Measurements from ENCODE around the gene PNISR.

Gene PNISR

GRCh38 chr6:99407076-99407475 is 18.0 kb downstream of the PNISR start:
- DNase-seq, result no peak

GRCh38 chr6:99402448-99402847 is 22.7 kb downstream of the PNISR start:
- DNase-seq, result no peak

DNA sequence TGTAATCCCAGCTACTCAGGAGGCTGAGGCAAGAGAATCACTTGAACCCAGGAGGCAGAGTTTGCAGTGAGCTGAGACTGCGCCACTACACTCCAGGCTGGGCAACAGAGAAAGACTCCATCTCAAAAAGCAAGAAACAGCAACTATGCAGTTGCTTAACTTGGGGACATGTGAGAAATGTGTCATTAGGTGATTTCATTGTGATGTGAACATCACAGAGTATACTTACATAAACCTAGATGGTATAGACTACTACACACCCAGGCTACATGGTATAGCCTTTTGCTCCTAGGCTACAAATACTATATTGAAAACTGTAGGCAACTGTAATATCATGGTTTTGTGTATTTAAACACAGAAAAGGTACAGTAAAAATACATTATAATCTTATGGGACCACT is 27.8 kb downstream of the PNISR start:
- no peak for DNase-seq

DNA sequence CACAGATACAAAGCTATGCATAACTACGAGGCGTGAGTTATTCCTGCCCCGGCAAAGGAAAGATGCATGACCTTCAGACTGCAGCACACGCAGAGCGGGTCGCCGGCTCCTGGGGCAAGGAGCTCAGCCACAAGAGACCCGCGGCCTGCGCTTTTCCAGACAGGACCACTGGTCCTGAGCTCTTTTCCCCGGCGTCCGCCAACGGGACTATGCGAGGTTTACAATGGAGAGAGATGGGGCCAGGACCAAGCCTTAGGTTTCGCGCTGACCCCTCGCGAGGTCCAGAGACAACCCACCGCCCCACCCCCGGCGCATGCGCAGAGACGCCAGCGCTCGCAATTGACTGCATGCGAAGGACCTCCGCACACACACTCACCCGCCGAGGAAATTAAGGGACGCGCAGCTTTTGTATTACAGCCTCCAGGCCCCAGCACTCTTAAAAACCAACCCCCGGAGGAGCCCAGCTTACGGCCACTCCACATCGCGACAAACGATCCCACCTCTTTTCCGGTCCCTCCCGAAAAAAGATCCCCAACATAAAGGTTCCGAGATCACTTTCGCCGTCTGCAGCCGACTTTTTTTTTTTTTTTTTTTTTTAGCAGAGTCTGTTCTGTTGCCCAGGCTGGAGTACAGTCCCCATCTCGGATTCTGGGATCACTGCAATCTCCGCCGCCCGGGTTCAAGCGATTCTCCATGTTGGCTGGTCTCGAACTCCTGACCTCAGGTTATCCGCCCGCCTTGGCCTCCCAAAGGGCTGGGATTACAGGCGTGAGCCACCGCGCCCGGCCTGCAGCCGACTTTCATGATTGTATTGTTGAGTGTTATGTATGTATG is 31.2 kb downstream of the PNISR start, which contains the start of gene COQ3:
Gene COQ3, minus strand, starts transcription at position 498 of the 834 bp plus-strand sequence. Its CDS starts 16 bp downstream, at position 482.
- DNase-seq, result no peak

DNA sequence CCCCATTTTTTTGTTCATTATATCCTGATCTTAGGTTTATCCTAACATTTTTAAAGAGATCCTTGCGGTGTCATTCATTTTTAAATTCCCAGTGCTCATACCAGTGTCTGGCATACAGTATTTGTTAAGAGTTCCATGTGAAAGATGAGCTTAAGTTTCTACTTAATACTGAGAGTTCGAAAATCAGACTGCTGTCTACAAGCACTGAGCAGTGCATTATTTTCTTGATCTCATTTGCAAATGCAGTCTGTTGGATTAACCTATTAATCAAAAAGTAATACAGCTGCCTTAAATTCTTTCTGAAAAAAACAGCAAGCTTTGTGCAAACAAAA is 31.8 kb downstream of the PNISR start:
- DNase-seq, result no peak

- DNase-seq, result no peak
Measured at GRCh38 chr6:99390896-99391295, 34.2 kb downstream of the PNISR start.

GRCh38 chr6:99384507-99384906 is 40.6 kb downstream of the PNISR start:
- no peak for DNase-seq

GRCh38 chr6:99378636-99379035 is 46.5 kb downstream of the PNISR start:
- no peak for DNase-seq

DNA sequence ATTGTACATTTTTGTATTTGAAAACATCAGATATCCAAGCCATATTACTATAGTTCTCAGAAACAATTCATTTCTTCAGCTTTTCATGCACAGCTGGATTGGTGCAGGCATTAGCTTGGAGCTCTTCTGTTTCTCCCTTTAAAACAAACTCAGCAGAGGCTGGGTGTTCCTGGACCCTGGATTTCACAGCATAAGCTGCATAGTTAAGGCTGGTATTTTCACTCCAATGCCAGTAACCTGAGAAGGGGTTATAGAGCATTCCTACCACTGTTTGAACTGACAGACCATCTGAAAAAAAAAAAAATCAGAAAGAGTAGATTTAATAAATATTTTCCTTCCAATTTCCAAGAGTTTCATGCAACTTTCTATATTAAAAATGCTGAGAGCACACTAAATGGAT is 55.6 kb downstream of the PNISR start:
- no peak for DNase-seq

- no peak for DNase-seq
Measured at GRCh38 chr6:99366852-99367251, 58.3 kb downstream of the PNISR start.

DNA sequence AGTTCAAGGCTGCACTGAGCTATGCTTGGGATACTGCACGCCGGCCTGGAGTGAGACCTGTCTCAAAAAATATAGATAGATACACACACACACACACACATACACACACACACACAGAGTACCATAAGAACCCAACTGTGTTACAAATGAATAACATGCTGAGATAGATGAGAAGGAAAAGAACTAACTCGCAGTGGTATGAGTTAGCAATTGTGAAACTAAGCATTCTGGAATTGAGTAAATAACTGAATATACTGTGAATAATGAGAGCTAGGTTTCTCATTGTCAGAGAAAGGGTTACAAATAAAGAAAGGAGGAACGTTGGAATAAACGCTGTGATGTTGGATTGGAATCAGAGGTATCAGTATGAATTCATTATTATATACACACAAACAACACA is 61.1 kb downstream of the PNISR start:
- no peak for DNase-seq

- DNase-seq, result no peak
Measured at GRCh38 chr6:99362678-99363268, 62.3 kb downstream of the PNISR start.

DNA sequence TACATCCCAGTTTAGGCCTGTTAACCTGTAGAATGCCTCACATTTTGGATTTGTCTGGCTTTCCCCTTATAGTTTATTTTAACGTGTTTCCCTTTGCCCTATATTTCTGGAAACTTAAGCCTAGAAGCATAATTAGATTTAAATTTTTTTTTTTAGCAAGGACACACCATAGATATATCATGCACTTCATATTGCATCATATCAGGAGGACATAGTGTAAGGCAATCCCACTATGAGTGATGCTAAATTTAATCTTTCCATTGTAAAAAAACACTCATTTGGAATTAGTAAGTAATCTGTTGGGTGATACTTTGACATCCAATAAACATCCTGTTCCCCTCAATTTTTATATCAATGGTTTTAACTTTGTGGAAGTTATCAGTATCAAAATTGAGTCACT is 65.3 kb downstream of the PNISR start:
- no peak for DNase-seq

DNA sequence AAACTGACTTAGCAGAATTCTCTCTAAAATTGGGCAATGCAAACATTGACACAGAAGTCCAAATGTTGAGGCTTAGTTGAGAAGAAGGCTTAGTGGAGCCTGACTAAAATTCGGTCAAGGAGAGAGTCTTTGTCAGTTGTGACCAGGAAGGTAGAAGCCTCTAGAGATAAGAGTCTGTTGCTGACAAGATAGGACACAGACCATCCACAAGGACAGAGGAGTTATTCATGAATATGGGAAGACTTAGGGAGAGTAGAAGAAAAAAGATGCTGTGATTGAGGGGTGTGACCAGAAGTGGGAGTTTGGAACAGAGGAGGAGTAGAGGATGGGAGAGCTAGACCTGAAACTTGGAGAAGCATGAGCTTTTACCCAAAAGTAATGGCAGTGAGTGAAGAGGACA is 68.5 kb downstream of the PNISR start:
- no peak for DNase-seq

GRCh38 chr6:99354983-99355382 is 70.1 kb downstream of the PNISR start:
- no peak for DNase-seq

GRCh38 chr6:99353126-99353525 is 72.0 kb downstream of the PNISR start:
- DNase-seq, result no peak

DNA sequence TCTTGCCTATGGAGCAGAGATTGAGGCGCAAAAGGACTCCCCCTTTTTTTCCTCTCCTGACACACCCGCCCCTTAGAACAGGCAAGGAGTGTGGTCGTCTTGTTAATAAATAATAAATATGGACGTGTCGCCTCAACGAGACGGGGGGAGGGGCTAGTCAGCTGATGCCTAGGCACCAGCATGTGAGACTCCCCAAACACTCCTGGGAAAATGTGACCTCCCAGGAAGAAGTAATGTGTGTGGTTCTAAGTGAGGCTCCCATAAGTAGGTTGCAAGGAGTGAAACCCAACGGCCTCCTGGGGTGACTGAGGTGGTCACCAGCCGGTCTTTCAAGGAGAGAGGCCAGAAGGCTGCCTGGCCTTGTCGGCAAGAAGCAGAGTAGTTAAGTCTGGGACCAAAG is 74.5 kb downstream of the PNISR start:
- no peak for DNase-seq

DNA sequence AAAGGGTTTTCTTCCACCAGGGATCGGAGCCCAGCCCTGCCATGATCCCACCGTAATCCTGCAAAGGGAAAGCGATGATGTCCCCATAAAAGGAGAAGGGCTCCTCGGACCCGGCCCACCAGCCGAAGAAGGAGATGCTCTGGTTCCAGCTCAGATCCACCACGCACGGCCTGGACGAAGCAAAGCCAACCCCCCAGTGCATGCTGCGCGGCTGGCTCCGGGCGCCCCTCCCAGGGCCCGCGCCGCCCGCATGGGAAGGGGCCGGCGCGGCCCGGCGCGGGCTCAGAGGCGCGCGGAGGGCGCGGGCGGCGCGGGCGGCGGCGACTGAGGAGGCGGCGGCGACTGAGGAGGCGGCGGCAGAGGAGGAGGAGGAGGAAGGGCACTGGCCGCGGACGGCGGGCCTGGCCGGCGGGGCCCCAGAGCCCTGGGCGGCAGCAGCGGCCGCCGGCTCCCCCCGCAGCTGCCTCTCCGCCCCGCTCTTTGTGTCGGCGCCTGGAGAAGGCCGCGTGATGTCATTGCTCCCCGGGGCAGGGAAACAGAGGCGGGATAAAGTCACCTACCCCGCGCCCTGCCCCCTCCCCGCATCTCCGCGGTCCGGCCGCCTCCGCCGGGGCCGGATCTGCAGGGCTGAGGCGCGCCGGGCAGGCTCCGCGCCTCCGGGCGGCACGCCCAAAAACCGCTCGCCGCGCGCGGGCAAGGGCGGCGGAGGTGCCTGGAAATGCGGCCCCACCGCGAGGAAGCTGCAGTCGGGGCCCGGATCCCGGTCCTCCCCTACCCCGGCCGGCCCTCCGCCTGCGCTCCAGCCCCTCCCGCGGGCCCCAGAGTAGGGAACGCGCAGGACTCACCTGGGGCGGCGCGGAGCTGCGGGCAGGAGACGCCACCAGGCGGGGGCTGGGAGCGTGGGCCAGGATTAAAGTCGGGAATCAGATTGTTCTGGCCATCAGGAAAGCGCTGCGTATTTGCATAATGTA is 75.7 kb downstream of the PNISR start, which contains the start of gene FAXC:
Gene FAXC, minus strand, starts transcription at position 504 of the 971 bp plus-strand sequence. Its CDS starts 302 bp downstream, at position 202.
- DNase-seq, result no peak

DNA sequence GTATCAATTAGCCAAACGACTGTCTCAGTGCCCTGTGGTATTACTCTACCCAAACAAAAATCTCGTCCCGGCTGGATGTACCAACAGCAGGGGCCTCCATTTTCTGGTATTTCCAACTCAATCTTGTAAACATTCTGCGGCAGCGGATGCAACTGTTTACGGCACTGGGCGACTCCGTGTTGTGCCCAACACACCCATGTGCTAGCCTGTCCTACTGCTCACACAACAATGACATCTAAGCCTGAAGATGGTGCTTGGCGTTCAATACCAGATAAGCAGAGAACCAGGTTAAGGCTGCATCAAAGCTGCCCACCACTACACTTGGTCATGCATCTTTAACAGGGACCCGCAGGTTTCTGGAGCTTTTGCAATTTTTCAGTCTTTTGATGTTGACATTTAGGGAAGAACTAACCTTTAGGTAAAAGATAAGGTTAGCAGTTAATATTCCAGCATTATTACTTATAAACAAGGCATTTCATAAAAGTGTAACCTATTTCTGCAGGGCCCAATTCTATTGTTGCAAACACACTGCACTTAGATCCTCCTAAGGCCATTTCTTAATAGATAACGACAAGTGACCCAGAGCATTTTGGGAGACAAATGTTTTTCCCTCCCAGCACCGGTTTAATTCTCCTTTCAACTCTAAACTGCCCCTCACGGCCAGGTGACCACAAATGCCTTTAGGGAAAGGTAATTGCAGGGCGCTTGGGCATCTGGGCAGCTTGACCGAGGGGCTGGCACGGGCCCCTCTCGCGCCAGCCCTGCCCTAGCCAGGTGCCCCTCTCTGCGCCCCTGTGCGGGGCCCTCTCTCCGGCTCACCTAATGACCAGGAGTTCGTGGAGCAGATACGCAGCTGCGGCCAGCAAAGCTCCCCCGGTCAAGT is 76.6 kb downstream of the PNISR start:
- DNase-seq, result no peak
